GM18907 (cell line): ENCODE measurements around the gene MSRB3.

Source experiments
- ATAC-seq: cut with Tn5 transposase; IDR thresholded peaks from one replicate; pipeline ENCODE4 v1.9.1; 2021; ENCODE audit warnings: mild to moderate bottlenecking, moderate library complexity; ENCODE audit not compliant: unreplicated experiment

The MSRB3 gene

GRCh38 chr12:65492998-65493912 is 214.8 kb downstream of the MSRB3 start:
- no peak for ATAC-seq

GRCh38 chr12:65493913-65494245 is 215.4 kb downstream of the MSRB3 start:
- no peak for ATAC-seq

- ATAC-seq = no peak
Observed at GRCh38 chr12:65494537-65494936, 216.1 kb downstream of the MSRB3 start.

GRCh38 chr12:65495233-65495632 is 216.8 kb downstream of the MSRB3 start:
- no peak for ATAC-seq

- no peak for ATAC-seq
Observed at GRCh38 chr12:65496617-65497016, 218.1 kb downstream of the MSRB3 start.

GRCh38 chr12:65497660-65498059 is 219.2 kb downstream of the MSRB3 start:
- ATAC-seq = no peak

- ATAC-seq = no peak
Observed at GRCh38 chr12:65499167-65499566, 220.7 kb downstream of the MSRB3 start.

GRCh38 chr12:65500091-65500900 is 221.8 kb downstream of the MSRB3 start:
- no peak for ATAC-seq

GRCh38 chr12:65501093-65501621 is 222.7 kb downstream of the MSRB3 start:
- no peak for ATAC-seq

GRCh38 chr12:65501935-65502334 is 223.5 kb downstream of the MSRB3 start:
- no peak for ATAC-seq

GRCh38 chr12:65504417-65504816 is 225.9 kb downstream of the MSRB3 start:
- no peak for ATAC-seq

GRCh38 chr12:65505386-65506121 is 227.1 kb downstream of the MSRB3 start:
- no peak for ATAC-seq

- ATAC-seq = no peak
Observed at GRCh38 chr12:65508276-65509035, 230.0 kb downstream of the MSRB3 start.

- no peak for ATAC-seq
Observed at GRCh38 chr12:65510007-65510406, 231.5 kb downstream of the MSRB3 start.

GRCh38 chr12:65510584-65511050 is 232.1 kb downstream of the MSRB3 start:
- ATAC-seq = no peak

GRCh38 chr12:65511134-65511834 is 232.8 kb downstream of the MSRB3 start:
- ATAC-seq = no peak

- ATAC-seq = no peak
Observed at GRCh38 chr12:65511912-65512311, 233.4 kb downstream of the MSRB3 start.
